A549 (cell line): ENCODE measurements around the gene SNRPD1. TPM values are rescaled to one million over a fixed set of nuclear protein-coding genes. Genes with fewer than 3 reads are reported as not detected.
A peak's percentile ranks its signal among the peaks of the same experiment; 100 is the strongest.

Source experiments
- ATAC-seq, 2 experiments: fragments of 200-7000 bp in 1 of 2; fragments of >200 bp in 1 of 2; cut with Nextera tagmentation in 1 of 2; cut with Tn5 transposase in 1 of 2; 3 replicates each; pipeline versions ENCODE4 v1.8.0 to v1.9.1; 2018 to 2020; ENCODE audit warnings: mild to moderate bottlenecking in 1 of 2, moderate library complexity in 1 of 2
- CTCF ChIA-PET: fragments of 300-600 bp; sonication (Branson Sonifier 250); formaldehyde crosslinking; extraction: SDS; loops from one replicate; lab custom pipeline; 2021; ENCODE audit warnings: antibody characterized with exemption, inconsistent platforms; lab: Yijun Ruan, JAX
- POLR2A ChIA-PET: fragments of 350-600 bp; formaldehyde crosslinking; extraction: SDS; loops from one replicate; lab custom pipeline; 2021; ENCODE audit warnings: antibody characterized with exemption, inconsistent platforms; lab: Yijun Ruan, JAX
- DNase-seq, 2 experiments: peaks; one replicate each; pipeline versions ENCODE4 v3.0.0 to v3.0.0-alpha.2; 2011 to 2016; ENCODE audit warnings: low read depth in 1 of 2, low spot score in 1 of 2
- FAIRE-seq: peaks from 2 replicates; lab custom pipeline; 2011; peaks lifted over from hg19 to GRCh38; lab: Jason Lieb, UNC
- H3K27ac ChIP-seq, 2 experiments: fragments of >200 bp; sonication (Bioruptor Twin); formaldehyde crosslinking; 3 replicates each; pipeline ENCODE4 v1.5.1; 2016 to 2017
- H3K4me1 ChIP-seq: fragments of >200 bp; sonication (Bioruptor Twin); formaldehyde crosslinking; 3 replicates; pipeline ENCODE4 v1.6.1; 2016
- H3K4me2 ChIP-seq: fragments of >200 bp; sonication (Bioruptor Twin); formaldehyde crosslinking; 3 replicates; pipeline ENCODE4 v1.6.1; 2016
- H3K4me3 ChIP-seq: fragments of >200 bp; sonication (Bioruptor Twin); formaldehyde crosslinking; 3 replicates; pipeline ENCODE4 v1.5.1; 2016
- H3K9me3 ChIP-seq: fragments of >200 bp; sonication (Bioruptor Twin); formaldehyde crosslinking; 3 replicates; pipeline ENCODE4 v1.6.1; 2016
- ATOH8 ChIP-seq: fragments of 250-450 bp; sonication (Bioruptor Pico); IDR thresholded peaks from 2 replicates; pipeline ENCODE4 v1.5.0; 2020; ENCODE audit warnings: low read depth, mild to moderate bottlenecking, moderate library complexity
- BCL3 ChIP-seq: fragments of >200 bp; sonication (Bioruptor Twin); formaldehyde crosslinking; IDR thresholded peaks from 3 replicates; pipeline ENCODE4 v1.6.1; 2016
- CBX2 ChIP-seq: fragments of 200-600 bp; sonication (generic); IDR thresholded peaks from 2 replicates; pipeline ENCODE4 v1.6.1; 2016; ENCODE audit warnings: low read depth, mild to moderate bottlenecking, borderline replicate concordance
- CBX8 ChIP-seq: fragments of 200-600 bp; sonication (generic); IDR thresholded peaks from 2 replicates; pipeline ENCODE4 v1.6.1; 2016
- E2F6 ChIP-seq: IDR thresholded peaks from 2 replicates; pipeline ENCODE4 v1.6.1; 2012; ENCODE audit warnings: low read depth, borderline replicate concordance
- EHF ChIP-seq: fragments of 250-450 bp; sonication (Bioruptor Pico); IDR thresholded peaks from 2 replicates; pipeline ENCODE4 v1.5.0; 2020; ENCODE audit warnings: mild to moderate bottlenecking
- EHMT2 ChIP-seq: fragments of 200-600 bp; sonication (generic); IDR thresholded peaks from 2 replicates; pipeline ENCODE4 v1.6.1; 2016; ENCODE audit warnings: antibody characterized with exemption, low read depth, mild to moderate bottlenecking, moderate library complexity
- EP300 ChIP-seq, 2 experiments: fragments of >200 bp; sonication (Bioruptor Twin); formaldehyde crosslinking; IDR thresholded peaks; 2 replicates in 1 of 2; 3 replicates in 1 of 2; pipeline ENCODE4 v1.6.1; 2016 to 2017
- FOSL2 ChIP-seq, 2 experiments: fragments of 450-650 bp in 1 of 2; fragments of >200 bp in 1 of 2; sonication (Bioruptor Twin) in 1 of 2; formaldehyde crosslinking; IDR thresholded peaks; 2 replicates each; pipeline versions ENCODE4 v1.5.0 to v1.6.1; 2016 to 2020; ENCODE audit warnings: mild to moderate bottlenecking in 1 of 2, moderate library complexity in 1 of 2
- HDAC2 ChIP-seq: fragments of 200-600 bp; sonication (generic); IDR thresholded peaks from 2 replicates; pipeline ENCODE4 v1.6.1; 2016
- HMGXB4 ChIP-seq: fragments of 250-450 bp; sonication (Bioruptor Pico); IDR thresholded peaks from 2 replicates; pipeline ENCODE4 v1.5.0; 2021; ENCODE audit warnings: mild to moderate bottlenecking, moderate library complexity, borderline replicate concordance
- HOXB13 ChIP-seq: fragments of 250-450 bp; sonication (Bioruptor Pico); IDR thresholded peaks from 2 replicates; pipeline ENCODE4 v1.5.0; 2020; ENCODE audit warnings: low read depth, mild to moderate bottlenecking, moderate library complexity
- HOXB5 ChIP-seq: fragments of 250-450 bp; sonication (Bioruptor Pico); IDR thresholded peaks from 2 replicates; pipeline ENCODE4 v1.5.0; 2020; ENCODE audit warnings: mild to moderate bottlenecking, moderate library complexity
- JUN ChIP-seq, 2 experiments: fragments of >200 bp; sonication (Bioruptor Twin); formaldehyde crosslinking; IDR thresholded peaks; 2 replicates in 1 of 2; 3 replicates in 1 of 2; pipeline ENCODE4 v1.6.1; 2016 to 2017
- JUNB ChIP-seq: fragments of >200 bp; sonication (Bioruptor Twin); formaldehyde crosslinking; IDR thresholded peaks from 2 replicates; pipeline ENCODE4 v1.6.1; 2016
- MAX ChIP-seq: IDR thresholded peaks from 2 replicates; pipeline ENCODE4 v1.6.1; 2012
- MYC ChIP-seq: IDR thresholded peaks from 2 replicates; pipeline ENCODE4 v1.6.1; 2012; ENCODE audit warnings: mild to moderate bottlenecking, inconsistent platforms, low read length, improper control_type of control experiment, borderline replicate concordance
- NFE2L2 ChIP-seq: fragments of 150-350 bp; conservative IDR thresholded peaks from 2 replicates; pipeline ENCODE4 v1.6.1; 2014; ENCODE audit warnings: low read length
- NR3C1 ChIP-seq: fragments of >200 bp; sonication (Bioruptor Twin); formaldehyde crosslinking; IDR thresholded peaks from 3 replicates; pipeline ENCODE4 v1.6.1; 2017
- PHF8 ChIP-seq: fragments of 200-600 bp; sonication (generic); IDR thresholded peaks from 2 replicates; pipeline ENCODE4 v1.6.1; 2016; ENCODE audit warnings: low read depth, mild to moderate bottlenecking, antibody characterized with exemption, moderate library complexity, borderline replicate concordance
- POLR2A ChIP-seq: IDR thresholded peaks from 2 replicates; pipeline ENCODE4 v1.6.1; 2012; ENCODE audit warnings: mild to moderate bottlenecking, low read length
- POLR2AphosphoS2 ChIP-seq: conservative IDR thresholded peaks from 2 replicates; pipeline ENCODE4 v1.6.1; 2012; ENCODE audit warnings: low read length, improper control_type of control experiment, inconsistent platforms
- RAD21 ChIP-seq, 2 experiments: fragments of >200 bp in 1 of 2; sonication (Bioruptor Twin) in 1 of 2; formaldehyde crosslinking in 1 of 2; IDR thresholded peaks in 1 of 2; conservative IDR thresholded peaks in 1 of 2; 2 replicates in 1 of 2; 3 replicates in 1 of 2; pipeline ENCODE4 v1.6.1; 2012 to 2018; ENCODE audit warnings: inconsistent platforms in 1 of 2
- RCOR1 ChIP-seq: fragments of 150-350 bp; IDR thresholded peaks from 2 replicates; pipeline ENCODE4 v1.6.1; 2014; ENCODE audit warnings: antibody characterized with exemption, low read length, low read depth
- REST ChIP-seq: fragments of 200-600 bp; sonication (generic); IDR thresholded peaks from 2 replicates; pipeline ENCODE4 v1.6.1; 2016; ENCODE audit warnings: antibody characterized with exemption, mild to moderate bottlenecking, moderate library complexity
- RFX5 ChIP-seq: fragments of 450-650 bp; IDR thresholded peaks from 2 replicates; pipeline ENCODE4 v1.7.1; 2014; ENCODE audit warnings: antibody characterized with exemption, mild to moderate bottlenecking, moderate library complexity
- TP53 ChIP-seq: fragments of 250-450 bp; sonication (Bioruptor Pico); IDR thresholded peaks from 2 replicates; pipeline ENCODE4 v1.5.0; 2021; ENCODE audit warnings: mild to moderate bottlenecking, moderate library complexity
- ZC3H11A ChIP-seq: fragments of 450-650 bp; IDR thresholded peaks from 2 replicates; pipeline ENCODE4 v1.6.1; 2014; ENCODE audit warnings: antibody characterized with exemption, mild to moderate bottlenecking
- ZNF302 ChIP-seq: fragments of 250-450 bp; sonication (Bioruptor Pico); IDR thresholded peaks from 2 replicates; pipeline ENCODE4 v1.9.0; 2021; ENCODE audit warnings: inconsistent platforms, mild to moderate bottlenecking, moderate library complexity
- ZSCAN20 ChIP-seq: fragments of 250-450 bp; sonication (Bioruptor Pico); IDR thresholded peaks from 2 replicates; pipeline ENCODE4 v1.8.0; 2022; ENCODE audit warnings: mild to moderate bottlenecking, moderate library complexity
- WGBS: methylation state at CpG from one replicate; pipeline ENCODE4 v1.1.6; 2017; ENCODE audit errors: missing lambda C conversion rate; 5-methylcytosine and 5-hydroxymethylcytosine counted together
- polyA minus RNA-seq: library from RNA; depleted of rRNA, polyadenylated mRNA; stranded (reverse); fragments of >200 nt; gene quantifications from 2 replicates; pipeline ENCODE4 v1.2.3, GENCODE V29; 2011; rRNA and poly(A)+ RNA removed
- polyA plus RNA-seq, 4 experiments: library from polyadenylated mRNA; depleted of rRNA in 3 of 4; stranded (reverse); fragments of >200 nt; fragmentation: RNase III in 1 of 4; extraction: RNeasy Plus Mini Kit Qiagen cat#74134 plus additional on column Dnase treatment in 1 of 4; gene quantifications; 2 replicates in 3 of 4; 3 replicates in 1 of 4; pipeline ENCODE4 v1.2.3, GENCODE V29; 2011 to 2017

The SNRPD1 gene
- polyA plus RNA-seq (2011; rRNA removed) (49.3 and 139 TPM in 2 replicates), polyA plus RNA-seq (2017; fragmentation: RNase III; extraction: RNeasy Plus Mini Kit Qiagen cat#74134 plus additional on column Dnase treatment) (356 to 402 TPM (median 378 TPM) in 3 replicates), polyA minus RNA-seq (14.7 and 27.8 TPM in 2 replicates)
- 17.5 and 30.1 TPM in 2 replicates for polyA plus RNA-seq (2012; cell fraction: cytosol; rRNA removed)
- 3.2 and 8.6 TPM in 2 replicates for polyA plus RNA-seq (2012; cell fraction: nucleus; rRNA removed)

- Histone ChIP-seq H3K9me3 (no peaks in the 10 kb centered on the region), H3K4me1 (peaks cover 18% of the 10 kb centered on the region; the same call in 2 of the 3 replicates), H3K27ac (peak within 1 kb of the TSS; percentile 93 to 94), H3K4me2 (peak within 1 kb of the TSS; percentile 98), H3K4me3 (peak within 1 kb of the TSS; percentile 95)
- ChIA-PET CTCF (interaction anchor here (0.6 to 6.6 kb wide), 12 partner anchors 10 to 1097 kb away, joined by 3 to 87 read pairs (median 4); partner anchors contain the start of gene ESCO1), POLR2A (interaction anchor here (1.6 kb wide), 1 partner anchor 12 kb away, joined by 16 read pairs; the partner anchor contains the start of gene ESCO1)
- FAIRE-seq = no peak
- 2% methylated on average over 53 of the region's 59 CpGs for WGBS
- ATAC-seq = peak; percentile 99 to 100
- peak; percentile 78 to 92 for DNase-seq
- TF ChIP-seq HOXB5 (CRISPR knock-in tag) (peak; percentile 71; the same call in 1 of the 2 replicates), RCOR1 (no peak), RFX5 (peak; percentile 49; the same call in 1 of the 2 replicates), RAD21 (conservative IDR thresholded peaks at IDR 0.05 in 1 of 2, IDR thresholded peaks at IDR 0.05 in 1 of 2) (no peak; a peak in 1 of 5 replicates), ATOH8 (no peak), ZNF302 (CRISPR knock-in tag) (no peak), CBX2 (no peak), PHF8 (peak; percentile 84), REST (no peak), EHMT2 (no peak), NR3C1 (no peak), NFE2L2 (no peak), POLR2AphosphoS2 (no peak), JUN (IDR thresholded peaks at IDR 0.05) (peak; percentile 80 to 90), MAX (peak; percentile 97), JUNB (no peak), E2F6 (peak; percentile 90), FOSL2 (IDR thresholded peaks at IDR 0.05) (no peak), FOSL2 (CRISPR knock-in tag; IDR thresholded peaks at IDR 0.05) (no peak), POLR2A (peak; percentile 68), BCL3 (peak; percentile 46; the same call in 1 of the 3 replicates), HDAC2 (no peak), MYC (peak; percentile 89; the same call in 1 of the 2 replicates), HOXB13 (no peak), EHF (CRISPR knock-in tag) (no peak), CBX8 (no peak), TP53 (CRISPR knock-in tag) (0 out of 2 replicates have a peak, but pooled peaks have one; percentile 47), HMGXB4 (peak; percentile 77; the same call in 1 of the 2 replicates), ZSCAN20 (CRISPR knock-in tag) (no peak), ZC3H11A (no peak), EP300 (IDR thresholded peaks at IDR 0.05) (no peak)
These were observed at the start of gene SNRPD1 for GRCh38 chr18:21612125-21613039. Gene SNRPD1, plus strand, starts transcription at chr18:21612314. Its CDS starts 116 bp downstream, at chr18:21612430.
